Upper lobe of left lung (tissue), 4 donors: ENCODE data around the gene RFK.

ENCODE experiments used
- CTCF ChIP-seq, 6 experiments: fragments of 450-650 bp in 4 of 6; fragments of 200-600 bp in 2 of 6; sonication (generic) in 2 of 6; IDR thresholded peaks; one replicate each; pipeline ENCODE4 v1.5.1; 2016 to 2019; ENCODE audit warnings: antibody characterized with exemption in 6 of 6
- EP300 ChIP-seq, 4 donors: sonication (generic); formaldehyde crosslinking; IDR thresholded peaks; one replicate each; pipeline ENCODE4 v1.5.1; 2017; ENCODE audit warnings: antibody characterized with exemption in 4 of 4, control low read depth in 2 of 4
- POLR2A ChIP-seq, 4 donors: fragments of 450-650 bp; IDR thresholded peaks; one replicate each; pipeline ENCODE4 v1.5.1; 2016 to 2017; ENCODE audit warnings: antibody characterized with exemption in 4 of 4, mild to moderate bottlenecking in 2 of 4
- POLR2AphosphoS5 ChIP-seq, 2 donors: sonication (generic); formaldehyde crosslinking; IDR thresholded peaks; one replicate each; pipeline ENCODE4 v1.5.1; 2017; ENCODE audit warnings: antibody characterized with exemption in 2 of 2

- TF ChIP-seq CTCF (IDR thresholded peaks at IDR 0.05) (no peak), POLR2AphosphoS5 (IDR thresholded peaks at IDR 0.05) (no peak), POLR2A (IDR thresholded peaks at IDR 0.05) (no peak), EP300 (IDR thresholded peaks at IDR 0.05) (no peak)
Measured at GRCh38 chr9:76433406-76433805, 39.2 kb upstream of the RFK start.
